GM18907 (cell line): ENCODE data around the gene UQCRC1.

ENCODE experiments used
- ATAC-seq: cut with Tn5 transposase; IDR thresholded peaks from one replicate; pipeline ENCODE4 v1.9.1; 2021; ENCODE audit warnings: mild to moderate bottlenecking, moderate library complexity; ENCODE audit not compliant: unreplicated experiment

The UQCRC1 gene

DNA sequence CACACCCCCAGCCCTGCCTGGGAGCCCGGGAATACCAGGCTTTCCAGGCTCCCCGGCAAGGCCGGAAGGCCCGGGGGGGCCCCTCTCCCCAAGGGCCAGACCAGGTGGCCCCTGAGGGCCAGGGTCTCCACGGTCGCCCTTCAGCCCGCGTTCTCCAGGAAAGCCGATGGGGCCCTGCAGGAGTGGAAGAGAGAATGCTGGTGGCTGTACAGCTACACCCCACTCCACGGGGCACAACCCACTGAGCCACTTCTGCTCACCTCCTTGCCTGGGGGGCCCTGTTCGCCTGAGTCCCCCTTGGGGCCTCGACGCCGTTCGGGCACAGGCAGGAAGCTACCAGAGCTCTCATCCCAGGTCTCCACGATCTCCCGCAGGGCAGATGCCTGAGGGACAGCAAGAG is 34.1 kb downstream of the UQCRC1 start:
- ATAC-seq: no peak

DNA sequence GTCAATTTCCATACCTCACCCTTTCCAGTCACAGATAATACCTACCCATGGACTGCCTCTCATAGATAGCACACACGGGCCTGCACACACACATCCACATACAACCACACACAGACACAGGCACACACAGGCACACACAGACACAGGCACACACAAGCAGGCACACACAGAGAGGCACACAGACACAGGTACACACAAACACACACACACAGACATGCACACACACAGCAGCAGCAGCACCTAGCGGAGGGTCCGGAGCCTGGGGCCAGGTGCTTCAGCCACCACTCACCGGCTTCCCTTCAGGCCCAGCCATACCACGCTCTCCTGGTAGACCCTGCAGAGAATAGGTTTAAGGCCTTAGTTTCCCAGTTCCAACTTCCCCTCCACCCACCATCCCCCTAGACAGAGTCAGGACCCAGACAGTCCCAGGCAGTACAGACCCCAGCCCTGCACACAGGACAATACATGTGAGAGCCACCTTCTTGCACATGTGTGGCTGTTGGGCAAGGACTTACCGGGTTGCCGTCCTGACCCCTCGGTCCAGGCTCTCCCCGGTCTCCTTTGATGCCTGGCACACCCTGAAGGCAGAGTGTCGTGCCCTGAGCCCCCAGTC is 35.4 kb downstream of the UQCRC1 start:
- no peak for ATAC-seq

DNA sequence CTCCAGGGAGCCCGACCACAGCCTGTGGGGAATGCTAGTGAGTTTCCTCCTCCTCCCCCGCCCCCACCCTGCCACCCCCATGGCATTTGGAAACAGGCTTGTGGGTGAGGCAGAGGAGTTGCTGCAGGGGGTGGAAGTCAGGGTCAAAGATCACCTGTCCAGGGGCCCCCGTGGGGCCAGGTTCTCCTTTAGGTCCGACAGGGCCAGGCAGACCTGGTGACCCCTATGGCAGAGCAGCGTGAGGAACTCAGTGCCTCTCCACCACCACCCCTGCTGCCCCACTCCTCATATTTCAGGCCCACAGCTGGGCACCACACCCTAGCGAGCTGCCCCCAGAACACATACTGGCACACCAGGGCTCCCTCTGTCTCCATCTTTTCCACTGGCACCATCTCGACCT is 36.9 kb downstream of the UQCRC1 start:
- ATAC-seq: no peak

DNA sequence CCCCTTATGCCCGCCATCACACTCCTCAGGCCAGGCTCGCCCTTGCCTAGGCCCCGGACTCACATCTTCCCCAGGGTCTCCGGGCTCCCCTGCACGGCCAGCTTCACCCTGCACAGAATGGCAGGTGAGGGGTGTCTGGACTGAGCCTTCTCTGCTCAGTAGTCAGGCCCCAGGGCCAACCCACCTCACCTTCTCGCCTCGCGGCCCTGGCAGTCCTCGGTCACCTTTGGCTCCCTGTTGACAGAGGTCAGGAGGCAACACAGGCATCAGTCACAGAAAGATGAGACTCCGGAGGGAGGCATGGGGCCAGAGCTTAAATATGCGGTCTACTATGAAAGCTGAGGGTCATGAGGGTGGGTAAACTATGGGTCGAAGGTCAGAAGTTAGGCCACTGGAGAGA is 37.5 kb downstream of the UQCRC1 start:
- no peak for ATAC-seq

DNA sequence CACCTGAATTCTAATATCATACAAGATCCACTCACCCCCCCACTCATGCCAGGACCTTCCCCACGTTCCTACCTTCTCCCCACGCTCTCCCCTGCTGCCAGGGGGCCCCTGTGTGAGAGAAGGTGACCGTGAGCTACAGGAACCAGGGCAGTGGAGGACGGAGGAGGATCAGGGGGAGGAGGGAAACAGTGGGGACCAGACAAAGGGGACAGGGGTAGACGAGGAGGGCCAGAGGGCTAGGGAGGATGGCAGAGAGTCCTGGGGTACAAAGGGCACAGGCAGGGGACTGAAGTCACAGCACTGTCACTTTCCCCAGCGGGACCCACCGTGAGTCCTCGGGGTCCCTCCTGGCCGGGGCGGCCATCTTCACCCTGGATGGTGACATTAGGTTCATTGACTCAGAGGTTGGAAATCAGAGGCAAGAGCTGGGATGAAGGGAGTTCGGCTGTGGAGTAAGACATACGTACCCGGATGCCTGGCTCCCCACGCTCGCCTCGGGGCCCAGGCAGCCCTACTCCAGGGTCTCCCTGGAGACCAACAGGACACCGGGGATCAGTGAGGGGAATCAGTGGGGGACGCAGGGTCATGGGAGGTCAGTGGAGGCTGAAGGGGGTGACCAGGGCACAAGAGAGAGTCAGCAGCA is 39.5 kb downstream of the UQCRC1 start:
- ATAC-seq: no peak

DNA sequence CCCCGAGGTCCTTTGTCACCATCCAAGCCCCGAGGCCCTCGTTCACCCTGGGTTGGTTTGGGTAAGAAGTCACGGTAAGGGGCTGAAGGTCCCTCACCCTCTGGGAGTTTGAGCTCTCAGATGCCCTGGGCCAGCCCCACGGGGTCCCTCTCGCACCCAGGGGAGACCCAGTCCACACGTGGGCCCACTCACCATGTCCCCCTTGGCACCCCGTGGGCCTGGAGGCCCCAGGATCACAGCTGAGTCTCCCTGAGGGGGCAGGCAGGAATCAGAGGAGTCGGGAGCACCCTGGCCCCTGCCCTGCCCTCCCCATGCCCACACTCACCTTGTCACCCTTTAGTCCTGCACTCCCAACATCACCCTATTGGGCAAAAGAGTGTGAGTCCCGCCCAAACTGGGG is 40.0 kb downstream of the UQCRC1 start:
- ATAC-seq: no peak

DNA sequence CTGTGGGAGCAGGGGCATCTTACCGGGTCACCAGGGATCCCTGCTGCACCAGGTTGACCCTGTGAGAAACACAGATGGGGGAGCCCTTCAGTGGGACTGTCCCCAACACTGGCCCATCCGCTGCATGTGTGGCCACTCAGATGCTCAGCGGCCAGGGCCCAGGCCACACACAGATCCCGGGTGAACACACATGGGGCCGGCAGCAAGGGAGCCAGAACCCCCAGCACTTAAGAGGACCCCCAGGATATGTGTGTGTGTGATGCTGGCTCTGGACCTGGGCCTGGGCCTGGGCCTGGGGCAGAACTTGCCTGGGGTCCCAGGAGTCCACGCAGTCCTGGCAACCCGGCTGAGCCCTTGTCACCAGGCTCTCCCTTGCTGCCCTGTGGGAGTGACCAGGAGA is 41.0 kb downstream of the UQCRC1 start:
- no peak for ATAC-seq

DNA sequence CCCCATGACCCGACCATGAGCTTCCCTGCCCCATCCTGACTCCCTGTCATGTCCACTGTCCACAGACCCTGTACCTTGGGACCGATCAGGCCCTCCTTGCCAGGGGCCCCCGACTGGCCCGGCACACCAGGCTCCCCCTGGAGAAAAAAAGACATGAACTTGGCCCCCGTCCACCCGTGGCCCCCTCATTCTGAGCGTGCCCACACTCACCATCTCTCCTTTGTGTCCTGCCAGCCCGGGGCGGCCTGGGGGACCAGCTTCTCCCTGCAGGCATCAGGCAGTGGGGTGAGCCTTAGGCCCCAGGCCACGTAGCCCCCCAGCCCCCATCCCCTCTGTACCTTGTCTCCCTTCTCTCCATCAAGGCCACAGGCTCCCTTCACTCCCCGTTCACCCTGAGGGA is 41.9 kb downstream of the UQCRC1 start:
- no peak for ATAC-seq

DNA sequence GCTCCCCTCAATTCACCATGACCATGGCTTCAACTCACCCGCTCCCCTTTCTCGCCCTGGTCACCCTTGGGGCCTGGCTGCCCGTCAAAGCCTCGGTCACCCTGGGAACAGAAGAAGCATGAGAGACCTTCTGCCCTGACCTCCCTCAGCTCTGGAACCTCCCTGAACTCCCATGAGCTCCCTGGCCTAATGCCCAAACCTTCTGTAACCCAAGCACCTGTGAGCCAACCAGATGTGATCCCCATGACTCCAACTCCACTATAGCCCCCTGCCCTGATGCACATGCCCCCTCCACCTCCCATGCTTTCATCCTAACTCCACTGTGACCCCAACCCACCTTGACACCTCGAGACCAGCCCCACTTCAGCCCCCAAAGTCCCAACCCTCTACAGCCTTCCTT is 42.4 kb downstream of the UQCRC1 start:
- ATAC-seq: no peak

DNA sequence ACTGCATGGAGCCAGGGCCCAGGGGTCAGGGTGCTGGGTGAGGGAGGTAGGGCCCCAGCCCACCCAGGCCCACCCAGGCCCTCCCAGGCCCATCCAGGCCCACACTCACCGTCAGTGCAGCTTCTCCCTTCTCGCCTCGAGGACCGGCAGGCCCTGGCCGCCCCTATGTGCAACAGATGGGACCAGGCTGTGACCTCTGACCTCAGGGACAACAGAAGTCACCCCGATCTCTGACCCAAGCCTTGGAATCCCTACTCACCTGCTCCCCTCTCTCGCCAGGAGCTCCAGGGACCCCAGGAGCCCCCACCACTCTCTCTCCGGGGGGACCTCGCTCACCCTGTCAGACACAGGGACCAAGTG is 43.1 kb downstream of the UQCRC1 start:
- no peak for ATAC-seq

DNA sequence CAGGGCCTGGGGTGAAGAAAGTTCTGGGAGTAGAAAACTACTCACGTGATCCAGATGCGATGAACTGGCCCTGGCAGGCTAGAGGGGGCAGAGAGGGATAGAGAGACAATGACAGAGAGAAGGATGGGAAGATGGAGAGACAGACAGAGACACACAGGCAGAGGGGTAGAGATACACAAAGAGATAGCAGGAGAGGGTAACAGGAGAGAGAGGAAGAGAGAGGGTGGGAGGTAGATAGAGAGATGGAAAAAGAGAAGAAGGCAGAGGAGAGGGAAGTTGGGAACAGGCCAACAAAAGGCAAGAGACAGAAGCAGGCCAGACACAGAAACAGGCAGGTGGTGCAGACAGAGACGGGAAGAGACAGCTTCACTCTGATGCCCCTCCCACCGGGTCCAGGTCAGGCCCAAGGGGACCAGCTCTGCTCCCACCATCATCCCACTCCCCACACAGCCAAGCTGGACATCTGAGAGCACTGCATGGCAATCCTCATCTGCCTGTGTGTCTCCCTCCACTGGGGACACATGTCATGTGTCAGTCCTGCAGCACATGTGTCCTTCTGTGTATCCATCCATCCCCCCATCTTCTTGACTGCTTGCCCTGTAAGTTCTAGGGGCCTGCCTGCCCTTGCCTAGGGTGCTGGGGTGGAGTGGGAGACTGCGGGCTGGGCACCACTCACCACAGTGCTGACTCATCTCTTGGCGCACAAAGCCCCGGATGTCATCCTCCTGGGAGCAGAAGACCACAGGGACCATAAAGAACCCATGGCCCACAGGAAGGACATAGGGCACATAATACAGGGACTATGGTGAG is 43.6 kb downstream of the UQCRC1 start:
- ATAC-seq: no peak

DNA sequence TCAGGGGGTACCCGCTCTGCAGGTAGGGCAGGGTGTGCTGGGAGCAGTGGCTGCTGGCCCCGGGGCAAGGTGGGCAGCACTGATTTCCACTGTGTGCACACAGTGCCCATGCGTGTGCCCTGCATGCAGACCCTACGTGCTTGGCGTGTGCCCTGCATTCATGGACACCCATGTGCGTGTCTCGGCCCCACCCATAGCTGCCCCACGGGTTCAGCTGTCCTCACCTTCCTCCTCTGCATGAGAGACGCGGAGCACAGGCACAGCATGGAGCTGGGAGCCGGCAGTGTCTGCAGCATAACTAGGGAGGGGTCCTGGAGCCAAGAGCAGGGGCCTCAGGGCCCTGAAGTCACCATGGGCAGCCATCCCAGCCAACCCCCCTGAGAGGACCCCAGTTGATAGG is 44.3 kb downstream of the UQCRC1 start:
- no peak for ATAC-seq

DNA sequence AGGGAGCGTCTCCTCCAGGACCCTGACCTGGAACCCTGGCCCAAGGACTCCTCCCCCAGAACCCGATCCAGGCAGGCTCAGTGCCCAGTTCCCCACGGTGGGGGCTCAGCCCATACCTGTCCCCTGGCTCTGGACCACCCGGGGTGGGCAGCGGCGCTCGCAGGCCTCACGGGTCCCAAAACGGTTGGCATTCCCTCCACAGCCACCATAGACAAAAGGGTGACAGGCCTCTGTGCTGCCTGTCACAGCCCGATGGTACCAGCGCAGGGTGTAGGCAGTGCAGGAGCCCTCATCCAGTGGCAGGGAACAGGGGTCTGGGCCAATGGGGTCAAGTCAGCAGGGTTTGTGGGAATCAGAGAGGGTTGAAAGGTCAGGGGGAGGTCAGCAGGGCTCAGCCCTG is 44.8 kb downstream of the UQCRC1 start:
- ATAC-seq: no peak

DNA sequence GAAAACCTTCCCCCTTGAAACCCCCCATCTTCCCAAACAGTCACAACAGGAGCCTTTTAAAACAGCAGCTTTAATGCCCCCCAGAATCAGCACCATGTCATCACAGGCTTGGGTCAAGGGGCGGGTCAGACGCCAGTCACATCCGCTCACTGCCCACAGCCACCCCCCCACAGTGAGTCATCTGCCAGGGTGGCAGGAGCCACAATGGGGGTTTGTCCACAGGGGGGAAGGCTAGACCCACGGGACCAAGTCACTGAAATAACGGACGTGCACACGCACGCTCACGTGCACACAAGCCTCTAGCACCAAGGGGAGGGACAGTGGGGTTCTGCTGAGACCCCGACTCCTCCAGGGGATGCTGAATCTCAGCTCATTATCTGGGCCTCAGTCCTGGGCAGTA is 45.4 kb downstream of the UQCRC1 start:
- no peak for ATAC-seq

DNA sequence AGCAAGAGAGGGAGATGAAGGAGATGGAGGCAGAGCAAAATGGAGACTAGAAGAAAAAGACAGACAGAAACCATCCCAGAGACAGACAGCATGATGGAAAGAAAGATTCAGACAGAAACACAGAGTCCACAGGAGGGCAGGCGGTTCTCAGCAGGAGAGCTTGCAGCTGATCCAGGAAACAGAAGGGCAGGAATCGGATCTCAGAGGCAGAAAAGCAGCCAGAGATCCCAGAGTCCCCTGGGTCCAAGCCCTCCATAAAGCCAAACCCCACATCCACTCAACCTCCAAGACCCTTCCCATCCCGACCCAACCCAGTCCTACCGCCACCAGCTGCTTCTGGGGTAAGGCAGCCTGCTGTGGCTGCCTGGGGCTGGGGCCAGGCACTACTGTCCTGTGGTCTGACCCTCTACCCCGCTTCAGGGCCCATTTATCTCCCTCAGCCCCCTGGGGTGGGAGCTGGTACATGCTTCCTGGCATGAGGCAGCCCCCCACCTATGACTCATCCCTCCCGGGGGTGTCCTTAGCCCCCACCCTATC is 46.0 kb downstream of the UQCRC1 start, which contains the start of gene UCN2:
Gene UCN2, minus strand, starts transcription at position 400 of the 537 bp plus-strand sequence. CDS start 657 bp downstream, outside the sequence.
- no peak for ATAC-seq

DNA sequence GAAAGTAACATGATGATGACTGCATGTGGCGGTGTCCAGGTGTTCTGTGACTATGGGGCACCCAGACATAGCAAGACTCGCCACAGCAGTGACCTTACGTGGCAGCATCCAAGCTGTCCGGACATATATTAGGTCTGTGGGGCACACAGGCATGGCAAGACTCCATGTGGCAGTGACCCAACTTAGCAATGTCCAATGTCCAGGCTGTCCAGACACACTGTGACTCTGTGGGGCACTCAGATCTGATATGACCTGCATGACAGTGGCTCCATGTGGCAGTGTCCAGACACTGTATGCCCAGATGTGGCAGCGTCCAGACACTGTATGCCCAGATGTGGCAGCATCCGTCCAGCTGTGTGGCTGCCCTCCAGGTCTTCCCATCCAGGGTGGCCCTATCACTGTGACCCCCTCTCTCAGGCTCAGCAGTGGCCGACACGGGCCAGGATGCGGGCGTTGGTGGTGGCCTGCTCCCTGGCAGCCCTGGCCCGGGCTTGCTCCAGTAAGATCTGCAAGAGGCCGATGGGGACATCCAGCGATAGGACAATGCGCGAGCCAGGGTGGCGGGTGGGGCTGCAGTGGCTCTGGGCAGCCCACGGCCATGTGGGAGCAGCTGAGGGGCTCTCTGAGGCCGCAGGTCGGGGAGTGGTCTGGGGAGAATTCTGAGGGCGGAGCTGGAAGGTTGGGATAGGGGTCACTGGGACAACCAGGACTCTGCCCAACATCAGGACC is 46.9 kb downstream of the UQCRC1 start:
- ATAC-seq: no peak

DNA sequence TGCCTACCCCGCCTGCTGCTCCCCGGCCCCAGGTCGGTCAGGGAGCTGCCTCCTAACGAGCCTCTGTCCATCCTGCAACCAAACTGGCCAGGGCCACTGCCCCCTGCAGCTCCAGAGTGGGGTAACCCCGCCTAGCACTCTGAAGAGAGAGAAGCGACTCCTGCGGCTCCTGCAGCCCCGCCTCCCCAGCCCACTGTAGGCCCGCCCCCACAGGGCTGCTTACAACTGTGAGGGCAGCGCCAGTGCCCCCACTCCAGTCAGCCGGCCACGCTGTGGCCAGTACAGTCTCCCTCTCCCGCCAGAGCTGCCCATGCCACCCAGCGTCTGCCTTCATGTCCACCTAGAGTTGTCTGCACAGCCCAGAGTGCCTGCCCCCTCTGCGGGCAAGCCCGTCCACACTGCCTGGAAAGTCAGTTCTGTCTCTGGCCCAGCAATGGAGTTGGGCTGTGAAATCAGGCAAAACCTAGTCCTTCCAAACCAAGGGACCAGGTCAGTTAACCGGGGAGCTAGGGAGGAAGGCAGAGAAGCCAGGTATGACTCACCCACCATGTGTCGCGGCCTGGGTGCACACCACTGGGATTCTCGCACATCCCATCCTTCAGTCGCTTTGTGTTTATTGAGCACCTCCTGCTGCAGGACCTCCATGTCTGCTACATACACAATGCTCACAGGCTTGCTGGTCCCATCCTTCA is 48.3 kb downstream of the UQCRC1 start:
- no peak for ATAC-seq

DNA sequence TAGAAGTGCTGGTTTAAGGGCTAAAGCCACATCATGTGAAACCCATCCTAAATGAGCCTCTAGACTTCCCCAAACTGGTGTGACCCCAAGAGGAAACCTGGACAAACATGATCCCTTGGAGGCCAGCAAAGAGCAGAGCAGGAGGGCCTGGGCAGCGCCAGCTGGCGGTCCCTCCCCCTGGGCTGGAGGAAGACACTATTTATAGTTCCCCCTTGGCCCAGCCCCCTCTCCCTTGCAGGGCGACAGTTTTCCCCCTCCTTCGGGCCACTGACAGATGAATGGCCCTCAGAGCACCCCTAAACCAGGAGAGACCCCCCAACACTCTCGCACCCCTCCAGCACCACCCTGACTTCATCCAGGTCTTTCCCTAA is 48.8 kb downstream of the UQCRC1 start:
- ATAC-seq: no peak

DNA sequence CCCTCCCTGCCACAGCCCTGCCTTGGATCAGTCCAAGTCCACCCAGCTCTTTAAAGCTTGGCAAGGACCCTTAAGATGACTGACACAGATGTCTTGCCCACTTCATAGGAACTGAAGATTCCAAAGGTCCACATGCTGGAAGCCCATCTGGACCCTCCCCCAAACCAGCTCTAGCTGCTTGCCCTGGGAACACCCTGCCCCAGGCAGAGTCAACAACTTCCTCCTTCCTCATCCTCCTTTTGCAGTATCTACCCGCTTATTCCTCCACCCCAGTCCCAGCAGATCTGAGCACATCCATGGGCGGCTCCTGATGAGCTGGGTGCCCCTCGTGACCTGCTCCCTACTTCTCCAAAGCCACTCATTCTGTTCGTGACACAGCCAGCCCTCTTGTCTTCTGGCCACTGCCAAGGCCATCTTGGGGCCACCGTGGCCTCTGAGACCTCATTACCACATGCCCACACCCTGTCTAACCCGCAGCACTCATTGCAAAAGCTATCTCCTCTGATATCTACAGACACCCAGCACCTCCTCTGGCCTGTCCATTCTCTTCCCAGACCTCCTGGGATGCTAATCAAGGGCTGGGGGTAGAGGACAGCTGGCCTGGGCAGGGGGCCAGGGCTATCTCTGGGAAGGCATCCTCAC is 50.8 kb downstream of the UQCRC1 start:
- no peak for ATAC-seq
